GM12865 (cell line): Measurements from ENCODE around the gene CDK10.
"Not testable (repeated sequence)": the region's sequence is repeated elsewhere in the genome, so short reads cannot be mapped to it uniquely, and the experiment has no call there.

Source experiments
- DNase-seq: peaks from one replicate; pipeline ENCODE4 v3.0.0; 2010; ENCODE audit warnings: low read depth
- H3K4me3 ChIP-seq: 2 replicates; pipeline ENCODE4 v1.5.1; 2011; ENCODE audit warnings: mild to moderate bottlenecking, low read depth, low read length, control low read depth
- CTCF ChIP-seq: IDR thresholded peaks from 2 replicates; pipeline ENCODE4 v1.5.1; 2011; ENCODE audit warnings: low read length, control low read depth, low read depth, inconsistent platforms; ENCODE audit not compliant: insufficient read depth; ENCODE audit errors: missing control alignments

The CDK10 gene

GRCh38 chr16:89678258-89678657, 8.2 kb upstream of the CDK10 start:
- no peak for TF ChIP-seq CTCF
- no peak for DNase-seq
- H3K4me3 ChIP-seq, result no peak overlapping the region

GRCh38 chr16:89685916-89686315, 573 bp upstream of the CDK10 start:
- no peak for TF ChIP-seq CTCF
- DNase-seq, result no peak
- H3K4me3 ChIP-seq, result no peak overlapping the region

- peak overlapping the region; percentile 62 for H3K4me3 ChIP-seq
- TF ChIP-seq CTCF, result no peak
- DNase-seq, result peak; percentile 46
Observed at GRCh38 chr16:89687092-89687940, 827 bp downstream of the CDK10 start.

GRCh38 chr16:89688395-89688794, 1.9 kb downstream of the CDK10 start:
- H3K4me3 ChIP-seq, result no peak overlapping the region
- DNase-seq, result no peak
- no peak for TF ChIP-seq CTCF

GRCh38 chr16:89689142-89689541, 2.7 kb downstream of the CDK10 start:
- no peak for TF ChIP-seq CTCF
- no peak overlapping the region for H3K4me3 ChIP-seq
- no peak for DNase-seq

- not testable (repeated sequence) for DNase-seq, H3K4me3 ChIP-seq
Observed at GRCh38 chr16:89689621-89690020, 3.1 kb downstream of the CDK10 start.

GRCh38 chr16:89690392-89690901, 4.0 kb downstream of the CDK10 start:
- TF ChIP-seq CTCF, result no peak
- no peak for DNase-seq
- H3K4me3 ChIP-seq, result no peak overlapping the region
